IMR-90 (cell line): ENCODE data around the gene NCAPD3. TPM values are rescaled to one million over a fixed set of nuclear protein-coding genes. Genes with fewer than 3 reads are reported as not detected.
A peak's percentile ranks its signal among the peaks of the same experiment; 100 is the strongest.

Experiments used
- ATAC-seq: fragments of 200-7000 bp; cut with Tn5 transposase; 2 replicates; pipeline ENCODE4 v1.9.1; 2020; ENCODE audit warnings: low read depth, mild to moderate bottlenecking, moderate library complexity
- BruUV-seq: library from RNA; stranded (reverse); fragments of 400-500 nt; replicated peaks from 2 replicates; lab custom pipeline; 2021; lab: Mats Ljungman, UMichigan
- CTCF ChIA-PET: fragments of 300-600 bp; formaldehyde crosslinking; extraction: SDS; loops from one replicate; lab custom pipeline; 2021; ENCODE audit warnings: antibody characterized with exemption; lab: Yijun Ruan, JAX
- POLR2A ChIA-PET: fragments of 300-600 bp; sonication (Branson Sonifier 250); formaldehyde crosslinking; loops from one replicate; lab custom pipeline; 2022; ENCODE audit warnings: antibody characterized with exemption; ENCODE audit not compliant: unreplicated experiment; lab: Charles Lee
- DNase-seq: peaks from one replicate; pipeline ENCODE4 v3.0.0; 2013
- H2AFZ ChIP-seq: replicated peaks from 2 replicates; pipeline ENCODE3; 2013; ENCODE audit warnings: low read length, mild to moderate bottlenecking; ENCODE audit not compliant: poor library complexity
- H2AK5ac ChIP-seq: 2 replicates; pipeline ENCODE4 v1.6.1; 2013; ENCODE audit warnings: low read depth, low read length, inconsistent platforms
- H2AK9ac ChIP-seq: replicated peaks from 2 replicates; pipeline ENCODE3; 2013; ENCODE audit warnings: mild to moderate bottlenecking, low read depth, low read length, moderate library complexity; ENCODE audit not compliant: poor library complexity
- H2BK120ac ChIP-seq: 2 replicates; pipeline ENCODE4 v1.6.1; 2013; ENCODE audit warnings: low read depth, low read length, inconsistent platforms
- H2BK15ac ChIP-seq: 3 replicates; pipeline ENCODE4 v1.6.1; 2013; ENCODE audit warnings: low read depth, low read length, inconsistent platforms
- H2BK20ac ChIP-seq: 2 replicates; pipeline ENCODE4 v1.6.1; 2013; ENCODE audit warnings: low read depth, mild to moderate bottlenecking, inconsistent platforms, low read length, moderate library complexity
- H2BK5ac ChIP-seq: 2 replicates; pipeline ENCODE4 v1.6.1; 2013; ENCODE audit warnings: mild to moderate bottlenecking, low read depth, low read length, inconsistent platforms; ENCODE audit not compliant: poor library complexity, severe bottlenecking
- H3K14ac ChIP-seq: replicated peaks from 2 replicates; pipeline ENCODE4 v1.6.1; 2013; ENCODE audit warnings: low read depth, low read length, inconsistent platforms
- H3K18ac ChIP-seq: 2 replicates; pipeline ENCODE4 v1.6.1; 2013; ENCODE audit warnings: low read depth, low read length, control low read depth
- H3K23ac ChIP-seq: 2 replicates; pipeline ENCODE4 v1.6.1; 2013; ENCODE audit warnings: low read depth, low read length, inconsistent platforms
- H3K27ac ChIP-seq: 2 replicates; pipeline ENCODE4 v1.5.1; 2013; ENCODE audit warnings: mild to moderate bottlenecking, control low read depth, low read length; ENCODE audit not compliant: insufficient read depth
- H3K27me3 ChIP-seq: 2 replicates; pipeline ENCODE4 v1.6.1; 2013; ENCODE audit warnings: low read length; ENCODE audit not compliant: control insufficient read depth, insufficient read depth
- H3K36me3 ChIP-seq: 2 replicates; pipeline ENCODE4 v1.6.1; 2013; ENCODE audit warnings: low read length, mixed read lengths; ENCODE audit not compliant: control insufficient read depth, insufficient read depth
- H3K4ac ChIP-seq: 2 replicates; pipeline ENCODE4 v1.6.1; 2013; ENCODE audit warnings: low read depth, low read length, inconsistent platforms
- H3K4me1 ChIP-seq: 2 replicates; pipeline ENCODE4 v1.6.1; 2013; ENCODE audit warnings: low read length, mixed read lengths; ENCODE audit not compliant: control insufficient read depth, insufficient read depth
- H3K4me2 ChIP-seq: 2 replicates; pipeline ENCODE4 v1.6.1; 2013; ENCODE audit warnings: low read depth, mild to moderate bottlenecking, control low read depth, low read length, moderate library complexity
- H3K4me3 ChIP-seq: 2 replicates; pipeline ENCODE4 v1.5.1; 2013; ENCODE audit warnings: low read depth, mild to moderate bottlenecking, control low read depth, low read length, moderate library complexity; ENCODE audit not compliant: insufficient read depth
- H3K56ac ChIP-seq: 2 replicates; pipeline ENCODE4 v1.6.1; 2013; ENCODE audit warnings: low read length, inconsistent platforms; ENCODE audit not compliant: insufficient read depth; ENCODE audit errors: extremely low read depth
- H3K79me1 ChIP-seq, 2 experiments: 2 replicates each; pipeline ENCODE4 v1.6.1; 2013; ENCODE audit warnings: low read length in 2 of 2, inconsistent platforms in 1 of 2, low read depth in 1 of 2
- H3K9ac ChIP-seq: 2 replicates; pipeline ENCODE4 v1.6.1; 2013; ENCODE audit warnings: low read depth, low read length, control low read depth
- H3K9me1 ChIP-seq: 2 replicates; pipeline ENCODE4 v1.6.1; 2013; ENCODE audit warnings: low read length, inconsistent platforms; ENCODE audit not compliant: insufficient read depth
- H3K9me3 ChIP-seq: 2 replicates; pipeline ENCODE4 v1.6.1; 2013; ENCODE audit warnings: low read length; ENCODE audit not compliant: control insufficient read depth, insufficient read depth
- H4K20me1 ChIP-seq: 2 replicates; pipeline ENCODE4 v1.6.1; 2013; ENCODE audit warnings: low read length, inconsistent platforms; ENCODE audit not compliant: insufficient read depth
- H4K5ac ChIP-seq: 2 replicates; pipeline ENCODE4 v1.6.1; 2013; ENCODE audit warnings: mild to moderate bottlenecking, low read depth, low read length, control low read depth
- H4K8ac ChIP-seq, 2 experiments: 2 replicates each; pipeline ENCODE4 v1.6.1; 2013; ENCODE audit warnings: low read depth in 2 of 2, low read length in 2 of 2, control low read depth in 1 of 2, inconsistent platforms in 1 of 2
- H4K91ac ChIP-seq: 2 replicates; pipeline ENCODE4 v1.6.1; 2013; ENCODE audit warnings: low read depth, low read length, inconsistent platforms; ENCODE audit not compliant: insufficient read depth
- CEBPB ChIP-seq: IDR thresholded peaks from 2 replicates; pipeline ENCODE4 v1.6.1; 2012; ENCODE audit warnings: low read depth, low read length, improper control_type of control experiment
- MAZ ChIP-seq: IDR thresholded peaks from 2 replicates; pipeline ENCODE4 v1.6.1; 2012; ENCODE audit warnings: low read depth, mild to moderate bottlenecking, low read length, improper control_type of control experiment, moderate library complexity, borderline replicate concordance
- RFX5 ChIP-seq: IDR thresholded peaks from 2 replicates; pipeline ENCODE4 v1.8.0; 2012; ENCODE audit warnings: low read depth, mild to moderate bottlenecking, low read length, moderate library complexity
- WGBS, 2 experiments: methylation state at CpG; one replicate each; pipeline versions ENCODE4 v1.1.5 to v1.1.7; 2013; ENCODE audit warnings: missing lambda C conversion rate in 2 of 2; ENCODE audit not compliant: insufficient read length in 1 of 2; ENCODE audit errors: extremely low coverage in 2 of 2; 5-methylcytosine and 5-hydroxymethylcytosine counted together
- dilution Hi-C: fragments of 300-500 bp; cut with HindIII; formaldehyde crosslinking; loops from one replicate; pipeline ENCODE4 v1.14.3; 2018; ENCODE audit warnings: low sequenced_read_pairs; ENCODE audit not compliant: unreplicated experiment
- in situ Hi-C: fragments of 300-500 bp; cut with MboI; formaldehyde crosslinking; loops from 3 replicates; pipeline ENCODE4 v1.14.3; 2019; ENCODE audit warnings: low sequenced_read_pairs, inconsistent platforms, mixed read lengths
- intact Hi-C: fragments of 100-400 bp; cut with micrococcal nuclease; formaldehyde crosslinking; loops from 2 replicates; pipeline ENCODE4 v1.10.0; 2022
- polyA plus RNA-seq, 3 experiments: library from polyadenylated mRNA; depleted of rRNA; stranded (reverse); fragments of >200 nt; gene quantifications; 2 replicates each; pipeline ENCODE4 v1.2.3, GENCODE V29; 2012; ENCODE audit warnings: low replicate concordance in 1 of 3
- total RNA-seq: library from RNA; depleted of rRNA; stranded (reverse); fragments of >200 nt; gene quantifications from 2 replicates; pipeline ENCODE4 v1.2.3, GENCODE V29; 2012

NCAPD3 gene
- total and polyA plus RNA-seq, 2 of the 4 experiments (the other 2 are of a cell fraction), result 18.0 to 19.2 TPM

- no peak overlapping the region for H4K5ac ChIP-seq
- no peak overlapping the region for H3K56ac ChIP-seq
- H2BK120ac ChIP-seq, result no peak overlapping the region
- peaks cover 13% of the 10 kb centered on the region; the same call in 1 of the 2 replicates for H3K27me3 ChIP-seq
- no peak for TF ChIP-seq RFX5
- peak; percentile 68 for TF ChIP-seq CEBPB
- TF ChIP-seq MAZ, result no peak
- H2AFZ ChIP-seq, result no peak overlapping the region
- no peak overlapping the region for H4K91ac ChIP-seq
- no peaks in the 10 kb centered on the region for H3K79me1 ChIP-seq
- H2BK5ac ChIP-seq, result no peak overlapping the region
- H3K27ac ChIP-seq, result no peak overlapping the region
- no peaks in the 10 kb centered on the region for H3K9me1 ChIP-seq
- H4K8ac ChIP-seq, result no peak overlapping the region
- H2AK9ac ChIP-seq, result no peak overlapping the region
- 10% methylated on average over 2 of the region's 3 CpGs; no CpG with 5 or more reads in 1 of the 2 experiments for WGBS, 2 experiments
- no peak overlapping the region for H2AK5ac ChIP-seq
- H3K4me3 ChIP-seq, result no peak overlapping the region
- BruUV-seq, result no TSS peak
- H2BK15ac ChIP-seq, result no peak overlapping the region
- DNase-seq, result peak; percentile 72
- no peak overlapping the region for H3K23ac ChIP-seq
- H3K36me3 ChIP-seq, result peaks cover 16% of the 10 kb centered on the region
- intact Hi-C loops (no loop called here), in situ Hi-C loops (no loop called here), dilution Hi-C loops (no loop called here)
- H3K4ac ChIP-seq, result no peak overlapping the region
- no peak overlapping the region for H3K9ac ChIP-seq
- H4K20me1 ChIP-seq, result no peaks in the 10 kb centered on the region; the same call in 1 of the 2 replicates
- CTCF ChIA-PET, result no interaction called here
- H3K18ac ChIP-seq, result no peak overlapping the region
- H2BK20ac ChIP-seq, result no peak overlapping the region
- no peak overlapping the region for H3K14ac ChIP-seq
- ATAC-seq, result peak; percentile 85
- POLR2A ChIA-PET, result interaction anchor here (0.6 kb wide), 1 partner anchor 42 kb away, joined by 3 read pairs; the partner anchor contains the start of gene VPS26B
- peaks cover 4% of the 10 kb centered on the region for H3K4me1 ChIP-seq
- no peaks in the 10 kb centered on the region for H3K9me3 ChIP-seq
- H3K4me2 ChIP-seq, result no peak overlapping the region
Observed at GRCh38 chr11:134266841-134267251, 43.1 kb upstream of the NCAPD3 start.
